ENCODE measurements around the gene PNMA8A.
"Not testable (repeated sequence)": the region's sequence is repeated elsewhere in the genome, so short reads cannot be mapped to it uniquely, and the experiment has no call there.

The PNMA8A gene, protein sequence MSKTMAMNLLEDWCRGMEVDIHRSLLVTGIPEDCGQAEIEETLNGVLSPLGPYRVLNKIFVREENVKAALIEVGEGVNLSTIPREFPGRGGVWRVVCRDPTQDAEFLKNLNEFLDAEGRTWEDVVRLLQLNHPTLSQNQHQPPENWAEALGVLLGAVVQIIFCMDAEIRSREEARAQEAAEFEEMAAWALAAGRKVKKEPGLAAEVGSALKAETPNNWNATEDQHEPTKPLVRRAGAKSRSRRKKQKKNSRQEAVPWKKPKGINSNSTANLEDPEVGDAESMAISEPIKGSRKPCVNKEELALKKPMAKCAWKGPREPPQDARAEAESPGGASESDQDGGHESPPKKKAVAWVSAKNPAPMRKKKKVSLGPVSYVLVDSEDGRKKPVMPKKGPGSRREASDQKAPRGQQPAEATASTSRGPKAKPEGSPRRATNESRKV

DNA sequence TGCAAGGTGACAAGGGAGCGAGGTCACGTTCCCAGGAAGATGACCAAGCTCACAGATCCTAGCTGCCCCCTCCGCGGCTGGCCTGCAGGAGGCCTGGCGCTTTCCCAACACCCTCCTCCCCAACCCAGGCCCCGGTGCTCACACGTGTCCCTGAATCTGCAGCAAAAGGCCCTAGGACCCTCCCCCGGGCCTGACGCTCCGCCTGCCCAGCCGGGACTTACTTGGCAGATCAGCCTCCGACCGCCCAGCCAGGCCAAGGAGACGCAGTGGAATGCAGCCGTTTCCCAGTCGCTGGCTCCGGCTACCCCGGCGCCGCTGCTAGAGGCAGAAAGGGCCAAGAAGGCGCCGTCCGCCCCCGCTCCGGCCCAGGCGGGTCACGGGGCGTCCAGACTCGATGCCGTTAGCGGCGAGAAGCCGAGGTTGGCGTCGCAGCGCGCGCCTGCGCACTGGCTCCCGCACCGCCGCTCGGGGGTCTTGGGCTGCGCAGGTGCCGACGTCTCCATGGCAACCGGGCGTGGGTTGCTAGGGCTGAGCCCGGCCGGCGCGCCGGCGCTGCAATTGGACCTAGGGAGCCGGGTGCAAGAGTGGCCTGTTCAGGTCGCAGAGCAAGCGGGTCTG is at the start of gene PNMA8A:
Gene PNMA8A (minus strand): TSS at position 448 of the 618 bp plus-strand sequence. CDS start 528 bp downstream, outside the sequence.
- in situ Hi-C loops (cut with MboI; ENCODE audit: low sequenced_read_pairs), result no loop called here

DNA sequence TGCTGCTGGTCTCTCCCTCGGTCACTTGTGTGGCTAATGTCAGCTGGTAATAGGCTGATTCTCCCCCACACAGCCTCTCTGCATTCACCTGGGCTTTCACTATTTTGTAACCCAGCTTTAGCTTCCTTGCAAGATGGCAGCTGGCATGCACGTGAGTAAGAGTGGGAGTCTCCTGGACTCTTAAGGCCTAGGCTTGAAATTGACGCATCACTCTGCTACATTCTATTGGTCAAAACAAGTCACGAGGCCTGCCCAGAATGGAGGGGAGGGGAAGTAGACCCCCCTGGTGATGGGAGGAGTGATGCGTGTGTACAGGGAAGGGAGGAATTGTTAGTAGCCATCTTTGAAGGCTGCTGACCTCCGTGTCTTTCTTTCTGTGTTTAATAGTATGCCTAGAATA is 49.3 kb upstream of the PNMA8A start:
- in situ Hi-C loops (cut with MboI; ENCODE audit: low sequenced_read_pairs), result no loop called here

DNA sequence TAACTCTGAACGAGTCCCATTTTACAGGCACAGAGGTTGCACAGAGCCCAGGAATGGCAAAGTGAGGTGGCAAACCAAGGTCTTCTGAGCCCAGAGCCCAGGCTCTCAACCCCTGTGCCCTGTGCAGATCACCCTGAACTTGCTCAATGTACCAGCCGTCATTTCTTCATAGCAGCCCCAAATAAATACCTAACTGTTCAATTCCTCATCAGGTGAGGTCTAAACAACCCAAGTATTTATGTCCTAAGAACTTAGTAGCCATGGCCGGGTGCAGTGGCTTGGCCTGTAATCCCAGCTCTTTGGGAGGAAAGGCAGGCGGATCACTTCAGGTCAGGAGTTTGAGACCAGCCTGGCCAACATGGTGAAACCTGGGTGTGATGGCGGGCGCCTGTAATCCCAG is 46.1 kb upstream of the PNMA8A start:
- in situ Hi-C loops (cut with MboI; ENCODE audit: low sequenced_read_pairs), result loop anchor here (10.0 kb wide), 1 partner anchor 233 kb away; no protein-coding TSS in a partner anchor

DNA sequence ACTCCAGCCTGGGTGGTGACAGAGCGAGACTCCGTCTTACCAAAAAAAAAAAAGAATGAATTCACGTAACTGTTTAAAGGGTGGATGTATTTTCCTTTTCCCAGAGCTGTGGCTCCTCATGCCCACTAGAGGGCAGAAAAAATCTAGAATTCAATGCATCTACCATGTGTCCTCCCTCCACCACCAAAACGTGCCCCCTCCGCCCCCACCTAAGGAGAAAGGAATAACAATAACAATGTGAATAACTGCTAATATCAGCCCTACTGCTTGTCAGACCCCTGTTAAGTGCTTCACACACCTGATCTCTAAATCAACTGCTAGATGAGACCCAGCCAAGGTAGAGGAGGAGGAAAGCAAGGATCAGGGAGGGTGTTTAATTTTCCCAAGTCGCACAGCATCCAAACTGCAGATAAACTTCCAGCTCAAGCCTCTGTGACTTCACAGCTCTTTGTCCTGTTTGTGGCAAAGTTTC is 44.6 kb upstream of the PNMA8A start:
- in situ Hi-C loops (cut with MboI; ENCODE audit: low sequenced_read_pairs), result loop anchor here (10.0 kb wide), 1 partner anchor 231 kb away; no protein-coding TSS in a partner anchor

DNA sequence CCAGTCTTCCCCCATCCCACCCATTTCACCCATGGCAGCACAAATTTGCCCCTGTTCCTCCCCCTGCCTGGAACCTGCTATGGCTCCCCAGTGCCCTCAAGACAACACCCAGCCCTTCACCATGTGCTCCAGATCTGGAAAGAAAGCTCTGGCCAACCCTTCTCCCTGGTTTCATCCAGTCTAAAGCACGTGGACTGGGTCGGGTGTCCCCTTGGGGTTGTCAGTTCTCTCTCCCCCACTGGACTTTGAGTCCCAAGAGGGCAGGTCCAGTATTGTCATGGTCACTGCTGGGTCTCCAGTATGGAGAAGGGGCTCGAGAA is 43.9 kb upstream of the PNMA8A start:
- in situ Hi-C loops (cut with MboI; ENCODE audit: low sequenced_read_pairs), result loop anchor here (10.0 kb wide), 1 partner anchor 230 kb away; no protein-coding TSS in a partner anchor

DNA sequence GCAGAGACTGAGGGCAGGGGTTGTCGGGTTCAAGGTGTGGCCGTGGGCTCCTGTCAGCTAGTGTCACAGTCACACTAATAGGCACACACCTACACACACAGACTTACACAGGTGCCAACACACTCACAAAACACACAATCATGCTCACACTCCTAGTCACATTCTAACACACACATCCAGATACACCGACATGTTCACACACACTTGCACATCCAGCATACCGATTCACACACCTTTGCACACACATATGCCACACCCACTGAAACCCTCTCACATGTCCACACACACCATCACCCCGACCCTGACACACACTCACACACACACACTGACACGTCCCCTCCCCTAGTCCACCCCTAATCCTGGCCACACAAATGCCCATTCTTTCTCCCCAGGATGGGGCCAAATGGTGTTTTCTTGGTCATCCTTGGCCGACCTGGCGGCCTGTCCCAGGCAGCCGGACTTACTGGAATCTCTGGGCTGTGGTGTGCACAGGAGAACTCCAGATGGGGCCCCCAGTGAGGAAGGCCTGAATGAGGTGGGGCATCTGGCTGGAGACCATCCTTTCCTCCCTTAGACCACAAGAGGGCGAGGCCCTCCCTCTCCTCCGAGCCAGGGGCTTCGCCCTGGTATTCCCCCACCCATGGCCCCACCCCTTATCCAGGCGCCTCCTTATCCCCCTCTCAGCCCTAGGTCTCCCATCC is 43.4 kb upstream of the PNMA8A start:
- in situ Hi-C loops (cut with MboI; ENCODE audit: low sequenced_read_pairs), result loop anchor here (10.0 kb wide), 1 partner anchor 230 kb away; no protein-coding TSS in a partner anchor

DNA sequence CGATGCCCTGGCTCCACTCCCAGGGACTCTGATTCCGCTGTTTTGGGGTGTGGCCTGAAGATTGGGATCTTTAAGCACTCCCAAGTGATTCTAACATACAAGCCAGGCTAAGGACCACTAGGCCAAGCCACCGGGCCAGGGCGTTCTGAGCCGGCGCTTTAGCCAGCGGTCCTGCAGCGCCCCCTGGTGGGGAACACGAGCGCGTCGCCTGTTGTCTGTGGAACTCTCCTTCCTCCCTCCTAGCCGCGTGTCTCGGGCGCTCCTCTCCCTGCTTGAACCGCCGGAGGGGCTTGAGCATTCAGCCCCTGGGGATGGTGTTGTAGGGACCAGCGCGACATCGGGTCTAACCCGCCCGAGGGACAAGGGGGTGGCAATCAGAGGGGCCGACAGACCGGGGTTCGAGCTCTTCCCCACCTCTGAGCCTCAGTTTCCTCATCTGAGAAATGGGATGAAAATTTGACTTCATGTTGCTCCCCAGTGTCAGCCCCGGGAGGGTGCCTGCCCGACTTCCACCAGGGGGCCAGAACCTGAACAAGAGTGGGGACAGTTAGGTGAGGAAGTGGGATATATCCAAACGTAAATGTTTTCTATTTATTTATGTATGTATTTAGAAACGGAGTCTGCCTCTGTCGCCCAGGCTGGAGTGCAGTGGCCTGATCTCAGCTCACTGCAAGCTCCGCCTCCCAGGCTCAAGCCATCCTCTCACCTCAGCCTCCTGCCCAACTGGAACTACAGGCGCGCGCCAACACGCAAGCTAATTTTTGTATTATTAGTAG is 42.3 kb upstream of the PNMA8A start:
- in situ Hi-C loops (cut with MboI; ENCODE audit: low sequenced_read_pairs), result loop anchor here (10.0 kb wide), 1 partner anchor 229 kb away; no protein-coding TSS in a partner anchor

DNA sequence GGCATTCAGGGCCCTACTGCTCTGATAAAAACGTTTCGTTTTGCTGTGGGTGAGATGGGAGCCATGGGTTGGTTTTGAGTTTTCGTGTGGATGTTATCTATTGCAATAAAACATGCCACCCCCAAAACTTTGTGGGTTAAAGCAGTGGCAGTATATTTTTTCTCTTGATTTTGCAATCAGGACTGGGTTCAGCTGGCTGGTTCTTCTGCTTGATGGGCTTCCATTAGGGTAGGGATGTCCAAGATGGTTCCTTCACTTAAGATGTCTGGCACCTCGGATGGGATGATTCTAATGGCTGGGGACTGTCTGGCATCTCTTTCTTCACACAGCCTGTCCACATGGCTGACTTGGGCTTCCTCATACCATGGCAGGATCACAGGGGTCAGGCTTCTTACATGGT is 39.9 kb upstream of the PNMA8A start:
- in situ Hi-C loops (cut with MboI; ENCODE audit: low sequenced_read_pairs), result loop anchor here (10.0 kb wide), 1 partner anchor 226 kb away; no protein-coding TSS in a partner anchor

DNA sequence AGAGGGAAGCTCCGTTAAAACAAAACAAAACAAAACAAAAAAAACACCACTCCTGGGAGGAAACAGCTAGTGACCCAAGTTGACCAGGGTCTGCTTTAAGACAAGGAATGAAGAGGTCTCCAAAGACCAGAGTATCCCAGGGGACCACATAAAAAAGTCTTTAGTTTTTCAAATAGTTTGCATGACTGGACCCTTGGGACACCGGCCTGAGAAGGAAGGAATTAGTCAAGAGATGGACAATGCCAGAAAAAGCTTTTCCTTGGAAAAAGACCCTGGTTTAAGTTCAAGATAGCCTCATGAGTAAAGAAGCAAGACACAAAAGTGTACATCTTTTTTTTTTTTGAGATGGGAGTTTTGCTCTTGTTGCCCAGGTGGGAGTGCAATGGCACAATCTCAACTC is 36.8 kb upstream of the PNMA8A start:
- in situ Hi-C loops (cut with MboI; ENCODE audit: low sequenced_read_pairs), result no loop called here

DNA sequence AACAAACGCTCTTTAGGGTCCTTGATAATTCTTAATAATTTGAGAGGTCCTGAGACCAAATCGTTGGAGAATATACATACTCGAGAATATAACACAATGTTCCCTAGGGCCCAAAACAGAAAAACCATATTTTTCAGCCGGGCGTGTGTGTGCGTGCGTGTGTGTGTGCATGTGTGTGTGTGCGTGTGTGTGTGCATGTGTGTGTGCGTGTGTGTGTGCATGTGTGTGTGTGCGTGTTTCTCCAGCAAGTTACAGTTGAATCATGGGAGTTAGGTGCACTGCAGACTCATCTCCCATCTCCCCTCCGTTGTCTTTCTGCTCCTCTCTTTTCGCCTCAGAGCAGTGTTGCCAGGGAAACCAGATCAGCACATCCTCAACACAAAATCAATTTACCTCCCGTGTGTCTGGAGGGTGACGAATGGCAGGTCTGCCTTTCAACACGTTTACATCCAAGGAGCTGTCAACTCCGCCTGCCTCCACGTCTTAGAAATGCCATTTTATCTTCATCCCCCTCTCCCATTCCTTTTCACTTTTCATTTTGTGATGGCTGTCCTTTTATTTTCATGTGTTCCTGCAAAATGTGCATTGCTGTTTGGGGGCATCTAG is 32.6 kb upstream of the PNMA8A start:
- in situ Hi-C loops (cut with MboI; ENCODE audit: low sequenced_read_pairs), result no loop called here

DNA sequence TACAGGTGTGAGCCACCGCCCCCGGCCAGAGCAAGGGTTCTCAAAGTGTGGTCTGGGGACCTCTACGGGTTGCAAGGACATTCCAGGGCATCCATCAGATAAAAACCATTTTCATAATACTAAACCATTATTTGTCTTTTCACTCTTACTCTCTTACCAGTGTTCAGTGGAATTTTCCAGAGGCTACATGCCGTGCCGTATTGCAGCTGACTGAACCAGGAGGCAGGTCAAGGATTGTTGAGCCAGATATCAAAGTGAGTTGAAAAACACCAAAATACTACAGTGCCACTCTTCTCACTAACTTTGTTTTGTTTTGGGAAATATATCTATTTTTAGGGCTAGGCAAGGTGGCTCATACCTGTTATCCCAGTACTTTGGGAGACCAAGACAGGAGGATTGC is 31.5 kb upstream of the PNMA8A start:
- in situ Hi-C loops (cut with MboI; ENCODE audit: low sequenced_read_pairs), result no loop called here

DNA sequence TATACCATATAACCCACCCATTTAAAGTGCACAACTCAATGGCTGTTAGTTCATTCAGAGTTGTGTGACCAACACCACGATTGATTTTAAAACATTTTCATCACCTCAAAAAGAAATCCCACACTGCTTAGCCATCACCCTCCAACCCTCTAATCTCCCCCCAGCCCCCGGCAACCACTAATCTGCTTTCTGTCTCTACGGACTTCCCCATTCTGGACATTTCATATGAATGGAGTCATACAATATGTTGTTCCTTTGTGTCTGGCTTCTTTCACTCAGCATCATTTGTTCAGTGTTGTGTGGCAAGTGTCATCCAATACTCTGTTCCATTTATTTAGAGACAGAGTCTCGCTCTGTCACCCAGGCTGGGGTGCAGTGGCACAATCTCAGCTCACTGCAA is 28.3 kb upstream of the PNMA8A start:
- in situ Hi-C loops (cut with MboI; ENCODE audit: low sequenced_read_pairs), result no loop called here

DNA sequence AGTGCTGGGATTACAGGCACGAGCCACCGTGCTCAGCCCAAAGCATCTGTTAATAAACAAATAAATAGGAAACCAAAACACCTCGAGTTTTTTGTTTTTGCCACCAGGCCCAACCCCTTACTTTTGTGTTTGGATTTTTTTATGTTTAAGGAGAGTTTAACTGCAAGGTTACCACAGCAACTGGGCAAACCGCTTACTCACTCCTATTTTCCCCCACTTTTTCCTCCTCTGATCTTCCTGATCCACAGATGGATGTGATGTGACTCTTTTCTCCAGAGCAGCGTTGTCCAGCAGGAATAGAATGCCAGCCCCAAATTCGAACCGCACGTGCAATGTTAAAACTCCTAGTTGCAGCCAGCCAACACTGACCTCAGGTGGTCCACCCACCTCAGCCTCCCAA is 26.4 kb upstream of the PNMA8A start:
- in situ Hi-C loops (cut with MboI; ENCODE audit: low sequenced_read_pairs), result no loop called here

DNA sequence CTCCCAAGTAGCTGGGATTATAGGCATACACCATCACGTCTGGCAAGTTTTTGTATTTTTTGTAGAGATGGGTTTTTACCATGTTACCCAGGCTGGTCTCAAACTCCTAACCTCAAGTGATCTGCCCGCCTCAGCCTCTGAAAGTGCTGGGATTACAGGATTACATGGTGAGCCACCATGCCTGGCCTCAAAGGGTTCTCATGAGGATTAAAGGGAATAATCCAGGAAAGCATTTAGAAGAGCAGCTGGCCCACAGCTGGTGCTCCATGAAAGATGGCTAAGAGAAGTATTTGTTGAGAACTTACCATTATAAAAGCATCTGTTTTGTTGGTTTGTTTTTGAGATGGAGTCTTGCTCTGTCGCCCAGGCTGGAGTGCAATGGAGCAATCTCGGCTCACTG is 25.5 kb upstream of the PNMA8A start:
- in situ Hi-C loops (cut with MboI; ENCODE audit: low sequenced_read_pairs), result not testable (repeated sequence)

DNA sequence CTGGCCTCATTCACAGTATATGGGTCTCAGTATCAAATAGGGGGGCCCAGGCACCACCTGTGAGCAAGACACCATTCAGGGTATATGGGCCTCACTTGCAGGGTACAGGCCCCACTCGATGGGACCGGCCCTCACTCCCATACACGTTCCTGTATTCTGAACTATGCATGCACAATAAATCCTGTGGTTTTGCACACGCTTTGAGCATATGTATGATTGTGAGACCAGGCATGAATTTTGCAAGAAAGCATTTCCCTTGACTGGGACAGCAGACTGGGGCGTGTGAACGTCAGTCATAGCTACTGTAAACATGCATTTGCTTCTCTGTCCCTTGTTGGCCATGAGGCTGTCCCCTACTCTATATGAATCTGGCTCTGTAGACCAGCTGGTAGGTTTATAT is 24.9 kb upstream of the PNMA8A start:
- in situ Hi-C loops (cut with MboI; ENCODE audit: low sequenced_read_pairs), result no loop called here

DNA sequence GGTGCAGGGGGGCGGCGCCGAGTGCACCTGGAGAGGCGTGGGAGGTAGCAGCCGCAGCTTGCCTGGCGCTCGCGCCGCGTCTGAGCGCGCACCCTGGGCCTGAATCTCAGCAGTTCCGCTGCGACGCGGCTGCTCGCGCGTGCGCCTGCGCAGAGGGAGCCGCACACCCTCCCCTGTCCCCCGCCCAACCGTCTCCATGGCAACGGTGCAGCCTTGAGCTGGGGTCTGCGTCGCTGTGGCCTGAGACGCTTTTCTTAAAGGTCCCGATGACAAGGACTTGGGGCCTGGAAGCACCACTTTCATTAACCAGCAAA is 24.4 kb upstream of the PNMA8A start, which contains the start of gene PNMA8B:
Gene PNMA8B (minus strand): TSS at position 82 of the 314 bp plus-strand sequence. CDS start 402 bp downstream, outside the sequence.
- in situ Hi-C loops (cut with MboI; ENCODE audit: low sequenced_read_pairs), result no loop called here

DNA sequence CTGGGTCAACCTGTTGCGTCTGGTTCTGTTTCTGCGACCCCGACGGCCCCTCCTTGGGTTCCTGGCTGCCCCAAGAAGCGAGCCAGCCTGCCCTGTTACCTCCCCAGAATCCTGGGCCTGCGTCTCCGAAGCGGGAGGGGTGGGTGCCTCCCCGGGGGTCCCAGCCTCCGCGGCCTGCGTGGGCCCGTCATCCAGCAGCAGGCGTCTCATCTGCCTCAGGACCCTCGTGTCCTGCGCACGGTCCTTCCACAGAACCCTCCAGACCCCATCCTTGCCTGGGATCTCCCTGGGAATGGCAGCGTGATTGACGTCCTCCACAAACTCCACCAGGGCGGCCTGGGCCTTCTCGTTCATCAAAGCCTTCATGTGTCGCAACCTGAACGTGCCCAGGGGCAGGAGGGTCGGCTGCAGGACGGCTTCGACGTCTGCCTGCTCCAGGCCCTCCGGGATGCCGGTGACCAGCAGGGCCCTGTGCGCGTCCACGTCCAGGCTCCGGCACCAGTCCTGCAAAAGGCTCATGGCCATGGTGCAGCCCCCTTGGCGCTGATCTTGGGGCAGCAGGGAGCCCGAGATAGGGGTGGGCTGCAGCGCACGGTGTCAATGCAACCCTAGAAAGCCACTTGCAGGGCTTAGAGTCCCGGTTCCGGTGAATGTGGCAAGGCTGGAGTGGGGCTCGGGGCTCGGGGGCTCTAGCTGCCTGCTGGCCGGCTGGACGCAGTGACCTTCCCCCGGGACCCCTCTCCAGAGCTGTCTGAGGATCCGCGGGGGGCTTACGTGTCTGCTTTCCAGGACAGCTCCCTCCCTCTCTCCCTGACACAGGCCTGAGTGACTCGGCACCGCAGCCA is 23.8 kb upstream of the PNMA8A start:
- in situ Hi-C loops (cut with MboI; ENCODE audit: low sequenced_read_pairs), result no loop called here

DNA sequence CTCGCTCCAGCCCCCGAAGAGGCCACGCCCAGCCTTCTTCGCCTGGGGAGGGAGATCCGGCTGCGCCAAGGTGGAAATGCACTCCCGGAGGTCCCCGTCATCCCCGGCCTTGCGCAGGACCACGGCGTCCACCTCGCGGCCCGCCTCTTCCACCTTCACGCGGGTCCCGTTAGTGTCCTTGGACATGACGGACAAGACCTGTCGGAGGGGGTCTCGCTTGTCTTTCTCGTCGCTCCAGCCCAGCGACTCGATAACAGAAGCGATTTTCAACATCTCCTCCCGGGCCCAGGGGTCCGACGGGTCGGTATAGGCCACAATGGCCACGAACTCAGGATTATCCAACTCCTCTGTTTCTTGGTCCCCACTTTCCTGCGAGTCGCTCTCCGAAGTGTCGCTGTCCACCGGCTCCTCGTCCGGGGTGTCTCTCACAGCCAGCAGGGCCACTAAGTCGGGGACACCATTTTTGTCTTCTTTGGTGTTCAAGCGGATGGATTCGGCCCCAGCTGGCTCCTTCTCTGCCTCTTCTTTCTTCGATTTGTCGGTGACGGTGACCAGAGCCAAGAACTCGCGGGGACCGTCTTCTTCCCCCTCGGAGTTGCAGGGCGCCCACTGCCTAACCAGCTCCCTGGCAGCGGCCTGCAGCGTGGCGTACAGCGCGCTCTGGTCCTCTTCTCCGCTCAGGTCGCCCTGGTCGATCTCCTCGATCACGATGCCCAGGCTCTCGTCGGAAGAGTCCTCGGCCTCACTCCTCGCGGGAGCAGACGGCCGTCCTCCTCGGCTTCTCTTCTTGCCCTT is 23.0 kb upstream of the PNMA8A start:
- in situ Hi-C loops (cut with MboI; ENCODE audit: low sequenced_read_pairs), result no loop called here
